ENCODE data around the gene TMEM200A. TPM values are rescaled to one million over a fixed set of nuclear protein-coding genes. Genes with fewer than 3 reads are reported as not detected.

The TMEM200A gene
- total and polyA plus RNA-seq, 7 donors, result 0.71 to 10.2 (median 4.4) TPM

DNA sequence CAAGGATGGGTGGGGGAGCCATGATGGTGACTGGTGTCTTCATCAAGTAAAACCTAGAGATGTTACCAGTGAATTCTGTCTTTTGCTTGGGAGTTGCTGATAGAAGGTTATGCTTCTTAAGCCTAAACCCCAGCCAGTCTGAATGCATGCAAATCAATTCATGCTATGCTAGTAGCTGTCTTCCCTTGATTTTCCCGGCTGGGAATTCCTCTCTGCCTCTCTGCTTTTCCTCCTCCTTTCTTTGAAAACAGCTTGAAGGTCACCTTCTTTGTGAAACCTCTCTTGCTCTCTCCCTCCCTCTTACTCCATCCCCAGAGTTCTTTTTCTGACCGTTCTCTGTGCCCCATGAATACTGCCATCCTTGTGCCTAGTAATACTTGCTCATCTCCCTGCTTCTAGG is 58.9 kb downstream of the TMEM200A start:
- Histone ChIP-seq H3K4me1 (no peaks in the 10 kb centered on the region), H3K36me3 (no peaks in the 10 kb centered on the region), H3K9me3 (no peaks in the 10 kb centered on the region), H3K4me3 (no peak overlapping the region), H3K27ac (no peak overlapping the region), H3K27me3 (no peaks in the 10 kb centered on the region)
- TF ChIP-seq POLR2AphosphoS5 (IDR thresholded peaks at IDR 0.05) (no peak), EP300 (IDR thresholded peaks at IDR 0.05) (no peak)
- TF ChIP-seq, protein P1, sequence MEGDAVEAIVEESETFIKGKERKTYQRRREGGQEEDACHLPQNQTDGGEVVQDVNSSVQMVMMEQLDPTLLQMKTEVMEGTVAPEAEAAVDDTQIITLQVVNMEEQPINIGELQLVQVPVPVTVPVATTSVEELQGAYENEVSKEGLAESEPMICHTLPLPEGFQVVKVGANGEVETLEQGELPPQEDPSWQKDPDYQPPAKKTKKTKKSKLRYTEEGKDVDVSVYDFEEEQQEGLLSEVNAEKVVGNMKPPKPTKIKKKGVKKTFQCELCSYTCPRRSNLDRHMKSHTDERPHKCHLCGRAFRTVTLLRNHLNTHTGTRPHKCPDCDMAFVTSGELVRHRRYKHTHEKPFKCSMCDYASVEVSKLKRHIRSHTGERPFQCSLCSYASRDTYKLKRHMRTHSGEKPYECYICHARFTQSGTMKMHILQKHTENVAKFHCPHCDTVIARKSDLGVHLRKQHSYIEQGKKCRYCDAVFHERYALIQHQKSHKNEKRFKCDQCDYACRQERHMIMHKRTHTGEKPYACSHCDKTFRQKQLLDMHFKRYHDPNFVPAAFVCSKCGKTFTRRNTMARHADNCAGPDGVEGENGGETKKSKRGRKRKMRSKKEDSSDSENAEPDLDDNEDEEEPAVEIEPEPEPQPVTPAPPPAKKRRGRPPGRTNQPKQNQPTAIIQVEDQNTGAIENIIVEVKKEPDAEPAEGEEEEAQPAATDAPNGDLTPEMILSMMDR (IDR thresholded peaks at IDR 0.05), result no peak
- no peak for DNase-seq
- 91 to 93% methylated on average over 2 of the region's 2 CpGs for WGBS, 2 donors
- intact Hi-C loops (cut with DNase I), result no loop called here

GRCh38 chr6:130425537-130425936 is 59.7 kb downstream of the TMEM200A start:
- no peaks in the 10 kb centered on the region for H3K9me3 ChIP-seq

DNA sequence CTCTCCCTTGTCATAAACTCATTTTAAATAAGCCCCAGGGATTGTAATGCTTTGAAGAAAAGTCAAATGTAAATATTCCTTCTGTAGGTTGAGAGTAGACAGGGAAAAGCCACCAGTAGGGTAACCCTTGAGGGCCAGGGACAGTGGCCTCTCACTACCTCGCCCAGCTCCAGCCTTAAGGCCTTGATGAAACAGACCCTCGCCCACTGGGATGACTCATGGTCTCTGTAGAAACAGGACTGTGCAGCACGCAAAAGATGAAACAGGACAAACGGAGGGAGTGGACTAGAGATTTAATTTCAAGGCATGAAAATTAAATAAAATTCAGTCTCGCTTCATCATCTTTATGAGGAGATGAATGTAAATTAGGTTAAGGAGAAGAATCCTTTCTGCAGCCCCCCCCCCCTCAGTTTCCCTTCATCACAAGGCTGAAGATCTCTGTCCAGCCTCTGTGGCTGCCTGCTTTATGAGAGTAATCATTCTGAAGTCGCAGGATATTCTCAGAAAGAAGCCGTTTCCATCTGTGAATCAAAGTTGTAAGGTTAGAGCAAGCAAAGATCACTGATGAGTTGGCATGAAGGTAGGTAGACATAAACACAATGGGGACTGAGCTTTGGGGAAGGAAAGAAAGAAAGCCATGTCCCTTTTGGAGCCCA is 60.4 kb downstream of the TMEM200A start:
- H3K4me3 ChIP-seq, result no peak overlapping the region
- 84 to 93% methylated on average over 7 of the region's 7 CpGs for WGBS, 2 donors
- no peaks in the 10 kb centered on the region for H3K4me1 ChIP-seq
- no peaks in the 10 kb centered on the region for H3K36me3 ChIP-seq
- H3K27ac ChIP-seq, result no peak overlapping the region
- intact Hi-C loops (cut with DNase I), result no loop called here
- H3K27me3 ChIP-seq, result no peaks in the 10 kb centered on the region
- no peak for TF ChIP-seq EP300 (IDR thresholded peaks at IDR 0.05)
- TF ChIP-seq POLR2AphosphoS5 (IDR thresholded peaks at IDR 0.05), result no peak
- TF ChIP-seq POLR2A (IDR thresholded peaks at IDR 0.05), result no peak
- TF ChIP-seq, protein P1 (IDR thresholded peaks at IDR 0.05), result no peak
- no peak for DNase-seq
- H3K9me3 ChIP-seq, result no peaks in the 10 kb centered on the region

More at GRCh38 chr6:130425537-130425936, 59.7 kb downstream of the TMEM200A start:
- intact Hi-C loops (cut with DNase I), result no loop called here
- DNase-seq, result no peak
- no peaks in the 10 kb centered on the region for H3K27me3 ChIP-seq
- TF ChIP-seq EP300 (IDR thresholded peaks at IDR 0.05) (no peak), POLR2A (IDR thresholded peaks at IDR 0.05) (no peak), POLR2AphosphoS5 (IDR thresholded peaks at IDR 0.05) (no peak)
- TF ChIP-seq, protein P1 (IDR thresholded peaks at IDR 0.05), result no peak
- no peak overlapping the region for H3K27ac ChIP-seq
- H3K4me1 ChIP-seq, result no peaks in the 10 kb centered on the region
- no peaks in the 10 kb centered on the region for H3K36me3 ChIP-seq
- WGBS, 2 donors, result 90 to 96% methylated on average over 1 of the region's 1 CpG
- no peak overlapping the region for H3K4me3 ChIP-seq

DNA sequence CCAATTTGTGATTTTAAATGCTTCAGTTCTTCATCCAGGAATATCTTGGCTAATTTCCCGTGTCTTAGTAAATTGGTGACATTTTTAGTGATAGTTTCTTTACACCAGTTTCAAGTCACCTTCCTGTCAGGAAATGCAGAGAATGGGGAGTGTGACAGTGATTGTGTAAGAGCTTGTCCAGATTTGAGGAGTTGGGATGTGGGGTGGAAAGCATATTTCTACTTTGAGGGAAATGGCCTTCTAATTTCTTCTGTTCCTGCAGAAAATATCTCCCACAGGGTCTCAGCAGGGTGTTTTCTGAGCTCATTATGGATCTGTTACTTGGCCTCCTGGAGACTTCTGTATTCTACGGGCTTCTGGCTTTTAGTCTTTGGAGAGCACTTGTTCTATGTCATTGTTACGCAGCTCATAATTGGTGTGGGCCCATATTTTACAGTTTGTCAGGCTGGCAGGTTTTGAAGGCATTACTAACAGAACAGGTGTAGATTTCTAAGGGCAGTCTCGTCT is 65.6 kb downstream of the TMEM200A start:
- H3K27ac ChIP-seq, result no peak overlapping the region
- no peaks in the 10 kb centered on the region for H3K36me3 ChIP-seq
- H3K4me3 ChIP-seq, result no peak overlapping the region
- WGBS, 2 donors, result 79 to 95% methylated on average over 4 of the region's 4 CpGs
- no peak for DNase-seq
- TF ChIP-seq EP300 (IDR thresholded peaks at IDR 0.05), result no peak
- TF ChIP-seq POLR2AphosphoS5 (IDR thresholded peaks at IDR 0.05), result no peak
- no peak for TF ChIP-seq POLR2A (IDR thresholded peaks at IDR 0.05)
- TF ChIP-seq, protein P1 (IDR thresholded peaks at IDR 0.05), result no peak
- no peaks in the 10 kb centered on the region for H3K9me3 ChIP-seq
- intact Hi-C loops (cut with DNase I), result no loop called here
- H3K4me1 ChIP-seq, result no peaks in the 10 kb centered on the region
- no peaks in the 10 kb centered on the region for H3K27me3 ChIP-seq

- H3K4me1 ChIP-seq, result no peaks in the 10 kb centered on the region
- 77 to 86% methylated on average over 4 of the region's 4 CpGs for WGBS, 2 donors
- DNase-seq, result no peak
- no peak overlapping the region for H3K4me3 ChIP-seq
- intact Hi-C loops (cut with DNase I), result no loop called here
- H3K9me3 ChIP-seq, result no peaks in the 10 kb centered on the region
- no peak overlapping the region for H3K27ac ChIP-seq
- H3K36me3 ChIP-seq, result no peaks in the 10 kb centered on the region
- no peaks in the 10 kb centered on the region for H3K27me3 ChIP-seq
- TF ChIP-seq POLR2AphosphoS5 (IDR thresholded peaks at IDR 0.05) (no peak), POLR2A (IDR thresholded peaks at IDR 0.05) (no peak), EP300 (IDR thresholded peaks at IDR 0.05) (no peak)
These were observed 67.0 kb downstream of the TMEM200A start for GRCh38 chr6:130432838-130433237.

Measured in sigmoid colon (tissue), 7 donors.